Measurements from ENCODE around the gene HPCAL1. TPM values are rescaled to one million over a fixed set of nuclear protein-coding genes. Genes with fewer than 3 reads are reported as not detected.

HPCAL1 gene
- polyA plus RNA-seq, 1 donor from 2014 or later, result 63.4 TPM

GRCh38 chr2:10407841-10408648 is 105.3 kb downstream of the HPCAL1 start:
- Histone ChIP-seq H2AFZ (ENCODE audit: low read depth, low read length) (no peak overlapping the region), H3F3A (ENCODE audit: insufficient read depth, low read length, poor library complexity, severe bottlenecking) (no peaks in the 10 kb centered on the region), H3K27ac (ENCODE audit: low read length) (no peak overlapping the region), H4K20me1 (ENCODE audit: insufficient read depth) (no peaks in the 10 kb centered on the region), H3K79me2 (replicated peaks; ENCODE audit: insufficient read depth, low read length) (no peaks in the 10 kb centered on the region), H3K9me3 (ENCODE audit: low read length) (no peaks in the 10 kb centered on the region), H3K9ac (ENCODE audit: low read length) (no peak overlapping the region), H3K4me2 (ENCODE audit: low read length) (no peak overlapping the region), H3K27me3 (ENCODE audit: insufficient read depth, low read depth, low read length) (no peaks in the 10 kb centered on the region), H3K9me2 (ENCODE audit: insufficient read depth, low read length) (no peaks in the 10 kb centered on the region), H3K36me3 (ENCODE audit: insufficient read depth, low read length) (no peaks in the 10 kb centered on the region), H3K4me3 (ENCODE audit: low read length) (no peak overlapping the region)
- TF ChIP-seq REST (IDR thresholded peaks at IDR 0.05; ENCODE audit: borderline replicate concordance) (no peak), EZH2 (IDR thresholded peaks at IDR 0.05; ENCODE audit: borderline replicate concordance, insufficient read depth, low read length, poor library complexity, severe bottlenecking) (no peak), TAF1 (IDR thresholded peaks at IDR 0.05; ENCODE audit: low read depth) (no peak), SMC3 (conservative IDR thresholded peaks at IDR 0.05; ENCODE audit: poor library complexity) (no peak), RAD21 (conservative IDR thresholded peaks at IDR 0.05) (no peak), POLR2AphosphoS5 (IDR thresholded peaks at IDR 0.05) (no peak), EP300 (conservative IDR thresholded peaks at IDR 0.05; ENCODE audit: poor library complexity, severe bottlenecking) (no peak), MXI1 (conservative IDR thresholded peaks at IDR 0.05; ENCODE audit: poor library complexity, severe bottlenecking) (no peak)
- TF ChIP-seq, protein P1, sequence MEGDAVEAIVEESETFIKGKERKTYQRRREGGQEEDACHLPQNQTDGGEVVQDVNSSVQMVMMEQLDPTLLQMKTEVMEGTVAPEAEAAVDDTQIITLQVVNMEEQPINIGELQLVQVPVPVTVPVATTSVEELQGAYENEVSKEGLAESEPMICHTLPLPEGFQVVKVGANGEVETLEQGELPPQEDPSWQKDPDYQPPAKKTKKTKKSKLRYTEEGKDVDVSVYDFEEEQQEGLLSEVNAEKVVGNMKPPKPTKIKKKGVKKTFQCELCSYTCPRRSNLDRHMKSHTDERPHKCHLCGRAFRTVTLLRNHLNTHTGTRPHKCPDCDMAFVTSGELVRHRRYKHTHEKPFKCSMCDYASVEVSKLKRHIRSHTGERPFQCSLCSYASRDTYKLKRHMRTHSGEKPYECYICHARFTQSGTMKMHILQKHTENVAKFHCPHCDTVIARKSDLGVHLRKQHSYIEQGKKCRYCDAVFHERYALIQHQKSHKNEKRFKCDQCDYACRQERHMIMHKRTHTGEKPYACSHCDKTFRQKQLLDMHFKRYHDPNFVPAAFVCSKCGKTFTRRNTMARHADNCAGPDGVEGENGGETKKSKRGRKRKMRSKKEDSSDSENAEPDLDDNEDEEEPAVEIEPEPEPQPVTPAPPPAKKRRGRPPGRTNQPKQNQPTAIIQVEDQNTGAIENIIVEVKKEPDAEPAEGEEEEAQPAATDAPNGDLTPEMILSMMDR (IDR thresholded peaks at IDR 0.05; ENCODE audit: poor library complexity, severe bottlenecking), result no peak

DNA sequence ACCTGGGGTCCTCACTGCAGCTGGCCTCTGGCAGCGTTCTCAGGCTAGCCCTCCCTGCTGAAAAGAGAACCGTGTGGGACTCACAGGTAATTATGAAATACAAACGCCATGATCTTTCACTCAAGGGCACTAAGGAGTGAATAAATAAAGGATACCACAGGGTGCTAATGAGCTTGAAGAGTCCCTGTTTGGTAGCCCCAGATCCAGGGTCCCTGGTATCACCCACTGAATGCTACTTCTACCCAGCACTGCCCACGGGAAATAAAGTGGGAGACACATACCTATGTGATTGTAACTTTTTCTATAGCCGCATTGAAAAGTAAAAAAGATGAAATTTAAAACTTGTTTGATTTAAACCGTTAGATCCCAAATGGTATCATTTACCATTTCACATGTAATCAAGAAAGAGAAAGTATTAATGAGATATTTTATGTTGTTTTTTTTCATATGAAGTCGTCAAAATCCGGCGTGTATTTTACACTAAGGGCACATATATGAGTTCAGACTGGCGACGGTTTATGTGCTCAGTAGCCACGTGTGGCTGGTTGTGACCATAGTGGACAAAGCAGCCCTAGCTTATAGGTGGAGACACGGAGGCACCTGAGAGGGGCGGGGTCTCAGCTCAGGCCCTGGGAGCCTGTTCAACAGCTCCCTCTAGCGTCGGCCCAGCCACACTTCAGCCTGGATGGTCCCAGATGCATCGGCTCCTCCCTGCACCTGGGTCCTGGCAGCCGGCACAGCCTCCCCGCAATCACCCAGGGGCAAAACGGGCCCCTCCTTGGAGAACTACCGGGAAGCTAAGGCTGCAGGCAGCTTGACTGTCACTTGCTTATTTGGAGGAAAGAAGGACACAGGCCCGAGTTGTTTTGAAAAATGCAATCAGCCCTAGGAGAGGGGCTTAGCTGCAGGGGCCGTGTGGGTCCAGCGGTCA is 106.2 kb downstream of the HPCAL1 start:
- peak overlapping the region; percentile 14 for H3K4me2 ChIP-seq (ENCODE audit: low read length)
- no peak overlapping the region for H3K4me3 ChIP-seq (ENCODE audit: low read length)
- no peak overlapping the region for H2AFZ ChIP-seq (ENCODE audit: low read depth, low read length)

More for the DNA sequence above, 106.2 kb downstream of the HPCAL1 start:
- Histone ChIP-seq H3K27ac (ENCODE audit: low read length) (no peak overlapping the region), H3F3A (ENCODE audit: insufficient read depth, low read length, poor library complexity, severe bottlenecking) (no peaks in the 10 kb centered on the region), H4K20me1 (ENCODE audit: insufficient read depth) (no peaks in the 10 kb centered on the region), H3K9me2 (ENCODE audit: insufficient read depth, low read length) (no peaks in the 10 kb centered on the region), H3K9ac (ENCODE audit: low read length) (peak overlapping the region; percentile 44), H3K9me3 (ENCODE audit: low read length) (no peaks in the 10 kb centered on the region), H3K27me3 (ENCODE audit: insufficient read depth, low read depth, low read length) (no peaks in the 10 kb centered on the region), H3K36me3 (ENCODE audit: insufficient read depth, low read length) (no peaks in the 10 kb centered on the region), H3K79me2 (replicated peaks; ENCODE audit: insufficient read depth, low read length) (no peaks in the 10 kb centered on the region)
- TF ChIP-seq, protein P1 (IDR thresholded peaks at IDR 0.05; ENCODE audit: poor library complexity, severe bottlenecking), result peak; percentile 99
- TF ChIP-seq EP300 (conservative IDR thresholded peaks at IDR 0.05; ENCODE audit: poor library complexity, severe bottlenecking), result no peak
- TF ChIP-seq TAF1 (IDR thresholded peaks at IDR 0.05; ENCODE audit: low read depth), result no peak
- TF ChIP-seq MXI1 (conservative IDR thresholded peaks at IDR 0.05; ENCODE audit: poor library complexity, severe bottlenecking), result peak; percentile 58
- no peak for TF ChIP-seq EZH2 (IDR thresholded peaks at IDR 0.05; ENCODE audit: borderline replicate concordance, insufficient read depth, low read length, poor library complexity, severe bottlenecking)
- TF ChIP-seq REST (IDR thresholded peaks at IDR 0.05; ENCODE audit: borderline replicate concordance), result no peak
- TF ChIP-seq SMC3 (conservative IDR thresholded peaks at IDR 0.05; ENCODE audit: poor library complexity), result peak; percentile 97
- peak; percentile 98 for TF ChIP-seq RAD21 (conservative IDR thresholded peaks at IDR 0.05)
- TF ChIP-seq POLR2AphosphoS5 (IDR thresholded peaks at IDR 0.05), result no peak
